GM18951 (cell line): ENCODE data around the gene STAG3.
"Not testable (repeated sequence)": the region's sequence is repeated elsewhere in the genome, so short reads cannot be mapped to it uniquely, and the experiment has no call there.

Source experiments
- POLR2A ChIP-seq: IDR thresholded peaks from 4 replicates; pipeline ENCODE4 v1.6.1; 2011; ENCODE audit warnings: mild to moderate bottlenecking; ENCODE audit not compliant: insufficient read length, insufficient read depth; ENCODE audit errors: extremely low read depth
- in situ Hi-C: fragments of 300-500 bp; cut with MboI; formaldehyde crosslinking; loops from one replicate; pipeline ENCODE4 v1.12.0; 2022; ENCODE audit warnings: low sequenced_read_pairs, mixed read lengths, inconsistent platforms; ENCODE audit not compliant: unreplicated experiment

The STAG3 gene

DNA sequence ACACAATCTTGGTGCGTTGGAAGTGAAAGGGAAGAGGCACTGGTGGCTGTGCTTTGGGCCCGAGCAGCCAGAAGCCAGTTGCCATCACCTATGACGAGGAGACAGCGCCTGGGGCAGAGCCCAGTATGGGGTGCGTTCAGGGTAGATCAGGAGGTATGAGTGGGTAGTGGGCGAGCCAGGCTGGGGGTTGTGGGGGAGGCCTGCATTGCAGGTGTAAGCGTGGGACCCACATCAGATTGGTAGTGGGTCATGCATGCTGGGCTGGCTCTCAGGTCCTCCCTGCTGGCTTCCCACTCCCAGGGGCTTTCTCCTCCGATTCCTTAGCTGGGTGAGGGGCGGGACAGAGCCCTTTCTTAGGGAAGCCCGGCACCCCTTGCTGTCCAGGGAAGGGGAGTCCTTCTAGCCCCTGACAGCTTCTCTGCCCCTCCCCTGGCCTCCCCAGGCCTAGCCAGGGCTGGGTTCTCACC, 41.6 kb downstream of the STAG3 start:
- TF ChIP-seq POLR2A: no peak

DNA sequence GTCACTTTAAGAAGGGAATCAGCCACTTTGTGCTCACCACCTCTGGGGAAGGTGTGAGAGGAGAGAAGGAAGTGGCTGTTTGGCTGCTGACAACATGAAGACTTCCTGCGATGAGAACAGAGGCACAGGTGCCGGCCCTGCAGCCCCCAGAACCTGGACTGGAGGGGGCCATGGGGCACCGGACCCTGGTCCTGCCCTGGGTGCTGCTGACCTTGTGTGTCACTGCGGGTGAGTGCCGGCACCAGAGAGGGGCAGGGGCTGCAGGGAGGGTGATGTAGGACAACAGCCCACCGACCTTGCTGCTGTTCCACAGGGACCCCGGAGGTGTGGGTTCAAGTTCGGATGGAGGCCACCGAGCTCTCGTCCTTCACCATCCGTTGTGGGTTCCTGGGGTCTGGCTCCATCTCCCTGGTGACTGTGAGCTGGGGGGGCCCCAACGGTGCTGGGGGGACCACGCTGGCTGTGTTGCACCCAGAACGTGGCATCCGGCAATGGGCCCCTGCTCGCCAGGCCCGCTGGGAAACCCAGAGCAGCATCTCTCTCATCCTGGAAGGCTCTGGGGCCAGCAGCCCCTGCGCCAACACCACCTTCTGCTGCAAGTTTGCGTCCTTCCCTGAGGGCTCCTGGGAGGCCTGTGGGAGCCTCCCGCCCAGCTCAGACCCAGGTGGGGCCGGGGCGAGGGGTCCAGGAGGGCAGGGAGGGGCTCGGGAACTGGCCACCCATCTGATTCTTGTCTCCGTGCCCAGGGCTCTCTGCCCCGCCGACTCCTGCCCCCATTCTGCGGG, 42.3 kb downstream of the STAG3 start, which contains the start of gene PVRIG:
TSS of gene PVRIG (plus strand) at position 149 of the 785 bp plus-strand sequence. CDS start at position 171, 22 bp downstream.
- in situ Hi-C loops: loop anchor here (10.0 kb wide), 2 partner anchors 75 to 125 kb away; partner anchors contain the start of gene LAMTOR4

More for the DNA sequence above, 41.6 kb downstream of the STAG3 start:
- in situ Hi-C loops: loop anchor here (10.0 kb wide), 2 partner anchors 75 to 125 kb away; partner anchors contain the start of gene LAMTOR4

- in situ Hi-C loops: no loop called here
These were observed 43.0 kb downstream of the STAG3 start for GRCh38 chr7:100220586-100221230.

GRCh38 chr7:100221231-100221718, 43.6 kb downstream of the STAG3 start:
- in situ Hi-C loops: no loop called here
- TF ChIP-seq POLR2A: peak; percentile 52

More at GRCh38 chr7:100220586-100221230, 43.0 kb downstream of the STAG3 start:
- no peak for TF ChIP-seq POLR2A

DNA sequence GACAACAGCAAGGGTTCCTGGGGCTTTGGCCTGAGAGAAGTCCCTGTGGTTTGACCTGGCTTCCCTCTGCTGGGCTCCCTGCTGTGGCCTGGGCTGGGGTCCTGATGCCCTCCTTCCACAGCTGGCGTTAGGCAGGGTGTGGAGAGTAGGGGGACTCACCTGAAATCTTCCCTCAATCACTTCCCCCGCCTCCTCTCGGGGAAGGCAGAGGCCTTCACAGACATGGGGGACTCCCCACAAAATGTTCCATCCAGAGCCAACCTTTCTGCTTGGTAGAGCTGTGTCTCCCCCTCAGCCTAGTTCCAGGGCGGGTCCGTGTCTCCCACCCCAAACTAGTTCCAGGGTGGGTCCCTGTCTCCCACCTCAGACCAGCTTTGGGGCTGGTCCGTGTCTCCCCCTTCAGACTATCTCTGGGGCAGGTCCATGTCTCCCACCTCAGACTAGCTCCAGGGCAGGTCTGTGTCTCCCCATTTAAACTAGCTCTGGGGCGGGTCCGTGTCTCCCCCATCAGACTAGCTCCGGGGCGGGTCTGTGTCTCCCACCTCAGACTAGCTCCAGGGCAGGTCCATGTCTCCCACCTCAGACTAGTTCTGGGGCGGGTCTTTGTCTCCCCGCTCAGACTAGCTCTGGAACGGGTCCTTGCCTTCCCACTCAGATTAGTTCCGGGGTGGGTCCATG, 44.2 kb downstream of the STAG3 start:
- TF ChIP-seq POLR2A: no peak
- in situ Hi-C loops: no loop called here

DNA sequence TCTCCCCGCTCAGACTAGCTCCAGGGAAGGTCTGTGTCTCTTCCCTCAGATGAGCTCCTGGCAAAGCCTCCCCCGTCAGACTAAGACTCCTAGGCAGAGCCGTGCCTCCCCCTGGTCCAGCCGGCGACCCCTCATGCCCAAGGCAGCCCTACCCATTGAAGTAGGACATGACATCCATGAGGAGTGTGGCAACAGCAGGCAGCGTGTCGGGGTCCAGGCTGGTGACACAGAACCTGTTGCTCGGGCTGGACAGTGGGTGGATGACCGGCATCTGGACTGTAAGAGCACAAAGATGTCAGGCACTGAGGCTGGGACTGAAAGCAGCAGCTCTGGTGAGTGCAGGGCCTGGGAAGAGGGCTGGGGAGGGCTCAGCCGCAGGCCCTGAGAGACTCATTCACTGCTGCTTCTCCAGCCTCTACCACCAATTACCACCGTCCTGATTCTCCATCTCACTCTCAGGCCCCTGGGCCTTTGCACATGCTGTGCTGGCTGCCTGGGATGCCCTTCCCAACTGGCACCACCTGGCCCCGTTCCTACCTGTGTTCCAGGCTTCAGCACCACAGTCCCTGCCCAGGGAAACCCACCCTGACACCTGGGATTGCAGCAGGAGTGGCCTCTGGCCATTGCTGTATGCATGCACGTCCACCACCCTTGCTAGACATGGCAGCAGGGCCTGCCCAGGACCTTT, 44.9 kb downstream of the STAG3 start:
- in situ Hi-C loops: no loop called here
- no peak for TF ChIP-seq POLR2A

DNA sequence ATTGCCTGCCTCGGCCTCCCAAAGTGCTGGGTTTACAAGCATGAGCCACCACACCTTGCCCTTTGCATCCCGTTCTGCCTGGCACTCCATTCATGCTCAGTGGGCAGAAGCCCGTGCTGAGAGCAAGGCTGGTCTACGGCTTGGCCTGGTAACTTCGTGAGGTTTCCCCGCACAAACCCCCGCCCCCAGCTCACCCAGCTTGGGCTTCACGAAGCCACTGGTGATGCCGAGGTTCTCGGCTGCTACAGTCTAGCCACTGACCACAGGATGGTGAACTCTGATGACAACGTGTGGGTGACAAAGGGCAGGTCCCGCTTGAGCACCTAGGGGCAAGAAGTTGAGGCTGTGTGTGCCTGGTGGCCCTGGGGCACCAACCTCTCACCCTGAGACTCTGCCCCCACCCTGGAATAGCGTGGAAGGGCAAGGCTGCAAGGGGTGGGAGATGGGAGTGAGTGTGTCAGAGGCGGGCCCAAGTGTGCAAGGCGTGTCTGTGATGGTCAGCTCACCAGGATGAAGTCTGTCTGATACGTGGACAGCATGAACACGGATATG, 45.7 kb downstream of the STAG3 start:
- in situ Hi-C loops: not testable (repeated sequence)

- in situ Hi-C loops: not testable (repeated sequence)
These were observed 47.2 kb downstream of the STAG3 start for GRCh38 chr7:100224891-100225290.

- in situ Hi-C loops: not testable (repeated sequence)
These were observed 57.1 kb downstream of the STAG3 start for GRCh38 chr7:100234660-100235317.

DNA sequence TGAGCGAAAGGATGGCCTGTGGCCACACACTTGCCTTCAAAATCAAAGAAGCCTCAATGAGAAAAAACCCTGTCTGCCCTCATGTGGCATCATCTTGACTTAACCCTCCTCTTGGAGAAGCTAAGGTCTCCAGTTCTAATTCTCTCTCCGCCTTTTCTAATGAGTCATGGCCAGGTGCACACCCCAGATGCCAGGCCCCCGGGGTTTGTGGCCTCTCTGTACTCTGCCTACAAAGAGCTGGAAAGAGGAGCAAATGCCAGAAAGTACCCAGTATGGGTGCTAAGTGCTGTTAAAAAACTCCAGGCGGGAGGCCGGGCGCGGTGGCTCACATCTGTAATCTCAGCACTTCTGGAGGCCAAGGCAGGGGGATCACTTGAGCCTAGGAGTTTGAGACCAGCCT, 62.3 kb downstream of the STAG3 start:
- in situ Hi-C loops: not testable (repeated sequence)

DNA sequence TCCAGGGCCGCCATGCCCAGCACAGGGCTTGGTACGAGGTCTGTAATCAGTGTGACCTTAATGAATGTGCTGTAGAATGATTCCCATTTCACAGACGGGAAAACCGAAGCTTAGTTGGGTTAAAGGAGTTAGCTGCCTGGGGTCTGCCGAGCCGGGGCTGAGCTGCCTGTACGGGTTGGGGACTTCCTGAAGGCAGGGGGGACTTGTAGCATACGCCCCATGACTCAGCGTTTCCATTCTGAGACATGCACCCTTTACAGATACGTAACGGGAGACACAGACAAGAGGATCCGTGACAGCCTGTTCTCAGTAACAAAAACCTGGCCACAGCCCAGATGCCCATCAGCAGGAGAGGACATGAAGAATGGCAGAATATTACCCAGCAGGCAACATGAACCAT, 65.7 kb downstream of the STAG3 start:
- in situ Hi-C loops: not testable (repeated sequence)

GRCh38 chr7:100244988-100245605, 67.4 kb downstream of the STAG3 start:
- in situ Hi-C loops: not testable (repeated sequence)

- in situ Hi-C loops: not testable (repeated sequence)
These were observed 68.6 kb downstream of the STAG3 start for GRCh38 chr7:100246121-100246864.

DNA sequence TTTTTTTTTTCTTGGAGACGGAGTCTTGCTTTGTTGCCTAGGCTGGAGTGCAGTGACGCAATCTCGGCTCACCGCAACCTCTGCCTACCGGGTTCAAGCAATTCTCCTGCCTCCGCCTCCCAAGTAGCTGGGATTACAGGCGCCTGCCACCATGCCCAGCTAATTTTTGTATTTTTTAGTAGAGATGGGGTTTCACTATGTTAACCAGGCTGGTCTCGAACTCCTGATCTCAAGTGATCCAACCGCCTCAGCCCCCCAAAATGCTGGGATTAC, 69.1 kb downstream of the STAG3 start:
- in situ Hi-C loops: not testable (repeated sequence)
